OCI-LY1 (cell line): ENCODE data around the gene P3H2.

Experiments used
- EZH2 ChIP-seq: fragments of 200-600 bp; sonication (generic), shearing (Covaris generic); IDR thresholded peaks from 2 replicates; pipeline ENCODE4 v1.8.0; 2017; ENCODE audit warnings: borderline replicate concordance, mixed run types, mild to moderate bottlenecking, antibody characterized with exemption, low read length, moderate library complexity, mixed read lengths
- TF ChIP-seq, protein P1 (sequence below): fragments of 200-600 bp; sonication (generic), shearing (Covaris generic); IDR thresholded peaks from 2 replicates; pipeline ENCODE4 v1.5.1; 2017; ENCODE audit warnings: mild to moderate bottlenecking, antibody characterized with exemption, low read length, moderate library complexity, mixed read lengths

DNA sequence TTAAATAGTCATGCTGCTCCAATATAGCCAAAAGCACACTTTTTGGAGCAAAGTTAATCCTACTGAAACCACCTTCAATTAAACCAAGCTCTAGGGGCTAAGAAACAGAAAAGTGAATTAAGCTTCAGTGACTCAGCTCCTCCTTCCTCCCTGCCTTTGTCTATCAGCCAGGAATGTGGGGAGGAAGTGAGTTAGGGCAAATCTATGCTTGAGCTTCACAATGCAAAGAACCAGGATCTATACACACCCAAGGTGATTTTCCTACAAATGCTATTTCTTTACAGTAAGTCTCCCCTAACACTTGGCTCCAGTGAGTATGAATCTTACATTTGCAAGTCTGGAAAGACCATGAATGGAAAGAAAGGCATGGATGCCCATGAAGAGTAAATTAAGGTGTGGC lies 212.1 kb downstream of the P3H2 start:
- TF ChIP-seq, protein P1, sequence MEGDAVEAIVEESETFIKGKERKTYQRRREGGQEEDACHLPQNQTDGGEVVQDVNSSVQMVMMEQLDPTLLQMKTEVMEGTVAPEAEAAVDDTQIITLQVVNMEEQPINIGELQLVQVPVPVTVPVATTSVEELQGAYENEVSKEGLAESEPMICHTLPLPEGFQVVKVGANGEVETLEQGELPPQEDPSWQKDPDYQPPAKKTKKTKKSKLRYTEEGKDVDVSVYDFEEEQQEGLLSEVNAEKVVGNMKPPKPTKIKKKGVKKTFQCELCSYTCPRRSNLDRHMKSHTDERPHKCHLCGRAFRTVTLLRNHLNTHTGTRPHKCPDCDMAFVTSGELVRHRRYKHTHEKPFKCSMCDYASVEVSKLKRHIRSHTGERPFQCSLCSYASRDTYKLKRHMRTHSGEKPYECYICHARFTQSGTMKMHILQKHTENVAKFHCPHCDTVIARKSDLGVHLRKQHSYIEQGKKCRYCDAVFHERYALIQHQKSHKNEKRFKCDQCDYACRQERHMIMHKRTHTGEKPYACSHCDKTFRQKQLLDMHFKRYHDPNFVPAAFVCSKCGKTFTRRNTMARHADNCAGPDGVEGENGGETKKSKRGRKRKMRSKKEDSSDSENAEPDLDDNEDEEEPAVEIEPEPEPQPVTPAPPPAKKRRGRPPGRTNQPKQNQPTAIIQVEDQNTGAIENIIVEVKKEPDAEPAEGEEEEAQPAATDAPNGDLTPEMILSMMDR: no peak
- no peak for TF ChIP-seq EZH2
